ENCODE measurements around the gene GPR22.

The GPR22 gene

GRCh38 chr7:107480932-107481331, 11.1 kb downstream of the GPR22 start:
- no peak for DNase-seq

GRCh38 chr7:107482571-107482970, 12.7 kb downstream of the GPR22 start:
- no peak for DNase-seq

GRCh38 chr7:107486041-107486440, 16.2 kb downstream of the GPR22 start:
- DNase-seq, result no peak

DNA sequence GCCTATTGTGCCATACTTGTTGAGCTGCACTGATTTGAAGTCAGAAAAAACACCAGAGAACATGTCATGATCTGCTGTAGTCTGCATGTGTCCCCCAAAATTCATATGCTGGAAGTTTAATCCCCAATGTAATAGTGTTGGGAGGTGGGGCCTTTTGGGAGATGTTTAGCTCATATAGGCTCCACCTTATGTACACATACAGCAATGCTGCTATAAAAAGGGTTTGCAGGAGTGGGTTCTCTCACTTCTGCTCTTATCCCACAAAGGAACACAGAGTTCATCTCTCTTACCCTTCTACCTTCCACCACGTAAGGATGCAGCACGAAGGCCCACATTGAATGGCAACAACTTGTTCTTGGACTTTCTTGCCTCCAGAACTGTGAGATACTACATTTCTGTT, 23.0 kb downstream of the GPR22 start:
- DNase-seq, result no peak

DNA sequence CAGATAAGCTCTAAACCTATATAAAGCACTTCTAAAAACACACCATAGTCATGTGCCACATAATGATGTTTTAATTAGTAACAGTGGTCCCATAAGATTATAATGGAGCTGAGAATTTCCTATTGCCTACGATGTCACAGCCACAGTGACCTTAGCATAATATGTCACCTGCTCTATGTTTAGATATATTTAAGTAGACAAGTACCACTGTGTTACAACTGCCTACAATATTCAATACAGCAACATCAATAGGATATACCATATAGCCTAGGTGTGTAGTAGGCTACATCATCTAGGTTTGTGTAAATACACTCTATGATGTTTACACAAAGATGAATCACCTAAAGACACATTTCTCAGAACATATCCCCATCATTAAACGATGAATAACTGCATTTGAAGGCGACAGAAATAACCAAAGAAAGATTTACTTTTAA, 24.5 kb downstream of the GPR22 start:
- no peak for DNase-seq

- no peak for DNase-seq
These were observed 25.0 kb downstream of the GPR22 start for GRCh38 chr7:107494884-107495283.

DNA sequence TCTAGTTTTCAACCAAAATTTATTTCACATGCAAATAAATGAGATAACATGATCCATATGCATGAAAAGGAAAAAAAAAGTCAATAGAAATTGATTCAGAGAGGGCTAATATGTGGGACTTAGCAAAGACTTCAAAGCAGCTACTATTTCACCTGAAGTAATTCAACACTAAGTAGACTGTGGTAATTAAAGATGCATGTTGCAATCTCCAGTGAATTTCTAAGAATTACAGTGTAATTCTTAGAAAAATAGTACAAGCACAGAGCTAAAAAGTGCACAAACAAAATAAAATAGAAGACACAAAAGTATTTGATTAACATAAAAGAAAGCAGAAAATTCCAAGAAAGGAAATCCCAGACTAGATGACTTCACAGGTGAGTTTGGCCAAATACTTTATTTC, 25.7 kb downstream of the GPR22 start:
- no peak for DNase-seq

DNA sequence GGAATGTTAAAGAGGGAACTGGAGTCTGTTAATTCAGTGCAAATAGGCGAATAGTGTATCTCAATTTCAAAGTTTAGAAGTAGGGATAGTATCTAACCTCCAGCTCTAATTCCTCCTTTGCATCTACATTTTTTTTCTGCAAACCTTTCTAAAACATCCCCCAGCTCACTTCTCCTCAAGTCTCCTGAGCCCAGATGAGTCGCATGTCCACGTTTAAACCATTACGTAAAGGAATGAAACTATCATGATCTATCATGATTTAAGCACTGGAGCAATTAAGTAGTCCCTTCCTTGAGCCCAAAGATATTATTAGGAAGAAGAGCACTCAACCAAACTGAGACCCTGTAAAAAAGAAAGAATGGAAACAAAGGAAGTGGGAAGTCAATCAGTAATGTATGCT, 29.9 kb downstream of the GPR22 start:
- DNase-seq, result no peak

DNA sequence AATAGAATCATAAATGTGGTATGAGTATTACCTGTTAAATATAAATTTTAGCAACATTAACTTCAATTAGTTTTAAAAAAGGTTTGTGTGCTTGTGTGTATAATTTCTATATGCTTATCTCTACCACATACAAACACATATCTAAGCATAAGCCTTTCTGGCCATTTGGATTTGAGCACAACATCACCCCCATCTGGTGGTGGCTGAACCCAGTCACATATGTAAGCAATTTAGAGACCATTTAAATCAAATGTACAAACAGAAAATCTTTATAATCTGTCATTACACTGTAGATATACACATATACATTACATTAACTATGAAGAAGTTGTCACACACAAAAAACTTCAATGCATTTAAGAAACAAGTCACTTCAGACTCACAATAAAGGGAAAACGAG, 31.7 kb downstream of the GPR22 start:
- DNase-seq, result peak in 1 of 2 donors; percentile 24

DNA sequence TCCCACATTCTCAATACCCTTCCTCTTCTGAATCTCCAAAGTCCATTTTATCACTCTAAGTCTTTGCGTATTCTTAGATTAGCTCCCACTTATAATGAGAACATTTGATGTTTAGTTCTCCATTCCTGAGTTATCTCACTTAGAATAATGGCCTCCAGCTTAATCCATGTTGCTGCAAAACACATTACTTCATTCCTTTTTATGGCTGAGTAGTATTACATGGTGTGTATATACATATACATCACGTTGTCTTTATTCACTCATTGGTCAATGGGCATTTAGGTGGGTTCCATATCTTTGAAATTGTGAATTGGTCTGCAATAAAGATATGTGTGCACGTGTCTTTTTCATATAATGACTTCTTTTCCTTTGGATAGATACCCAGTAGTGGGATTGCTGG, 32.3 kb downstream of the GPR22 start:
- DNase-seq, result no peak

GRCh38 chr7:107502797-107503196, 32.9 kb downstream of the GPR22 start:
- DNase-seq, result no peak

GRCh38 chr7:107503687-107504086, 33.8 kb downstream of the GPR22 start:
- no peak for DNase-seq

DNA sequence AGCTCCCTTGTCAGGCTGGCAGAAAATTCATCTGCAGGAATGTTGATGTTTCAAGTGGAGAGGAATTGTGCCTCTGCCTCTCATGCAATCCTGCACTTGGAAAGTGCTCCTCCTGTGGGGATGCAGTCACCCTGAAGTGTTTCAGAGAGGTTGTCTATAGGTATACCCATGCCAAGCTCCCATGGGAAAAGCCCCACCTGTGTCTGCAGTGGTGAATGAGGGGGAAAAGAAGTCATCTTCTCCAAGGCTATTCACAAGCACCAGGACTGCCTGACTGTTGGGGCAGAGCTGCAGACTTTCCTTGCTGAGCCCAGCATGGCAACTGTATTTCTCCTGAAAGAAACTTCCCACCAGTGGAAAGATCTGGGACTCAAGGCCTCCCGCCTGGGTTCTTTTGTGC, 35.5 kb downstream of the GPR22 start:
- no peak for DNase-seq

DNA sequence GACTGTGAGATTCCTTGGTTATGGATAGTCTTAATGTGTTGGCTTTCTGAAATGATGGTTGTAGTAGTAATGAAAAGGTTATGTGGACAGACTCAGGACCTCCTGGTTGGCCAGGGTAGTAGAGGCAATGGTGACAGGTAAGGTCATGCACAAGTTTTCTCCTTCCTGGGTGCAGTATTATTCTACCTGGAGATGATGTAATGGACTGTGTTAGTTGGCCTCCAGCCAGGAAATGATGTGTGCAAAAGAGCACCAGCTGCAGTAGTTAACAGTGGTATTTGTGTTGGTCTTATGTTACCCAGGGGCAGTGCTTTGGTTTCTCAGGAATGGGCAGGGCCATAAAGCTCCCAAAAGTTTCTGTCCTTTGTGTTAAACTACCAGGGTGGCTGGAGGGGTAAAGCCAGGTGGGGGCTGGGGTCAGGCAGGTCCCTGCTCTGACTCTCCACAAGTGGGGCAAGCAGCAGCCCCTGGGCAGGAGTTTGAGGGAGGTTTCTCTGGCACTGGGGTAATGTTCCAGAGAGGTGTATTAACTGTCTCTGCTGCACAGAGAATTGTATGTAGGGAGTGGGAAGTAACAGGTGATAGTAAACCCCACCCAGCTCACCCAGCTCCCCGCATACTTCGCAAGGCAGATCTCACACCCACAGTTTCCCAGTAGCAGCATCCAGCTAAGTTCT, 36.3 kb downstream of the GPR22 start:
- DNase-seq, result no peak

GRCh38 chr7:107506674-107507339, 37.0 kb downstream of the GPR22 start:
- no peak for DNase-seq
